Adrenal gland (tissue), 12 donors: ENCODE measurements around the gene SMO. TPM values are rescaled to one million over a fixed set of nuclear protein-coding genes. Genes with fewer than 3 reads are reported as not detected.

ENCODE experiments used
- DNase-seq, 7 donors: peaks; one replicate each; pipeline ENCODE4 v3.0.0-alpha.2; 2019 to 2020
- H3K27ac ChIP-seq, 5 donors: fragments of 200-600 bp; sonication (generic) in 4 of 5; 1 replicate in 3 of 5; 2 replicates in 2 of 5; pipeline versions ENCODE4 v1.5.1 to v1.8.0; 2016 to 2020; ENCODE audit warnings: mild to moderate bottlenecking in 1 of 5
- H3K27me3 ChIP-seq: fragments of 200-600 bp; 2 replicates; pipeline ENCODE4 v1.8.0; 2021
- H3K36me3 ChIP-seq, 2 donors: fragments of 200-600 bp; replicated peaks in 1 of 2; 1 replicate in 1 of 2; 2 replicates in 1 of 2; pipeline versions ENCODE4 v1.5.1 to v1.8.0; 2018 to 2022
- H3K4me1 ChIP-seq, 2 donors: fragments of 200-600 bp; replicated peaks in 1 of 2; 1 replicate in 1 of 2; 2 replicates in 1 of 2; pipeline versions ENCODE4 v1.5.1 to v1.8.0; 2018 to 2021
- H3K4me3 ChIP-seq, 4 donors: fragments of 200-600 bp; sonication (generic) in 3 of 4; one replicate each; pipeline ENCODE4 v1.5.1; 2016 to 2018
- H3K9me3 ChIP-seq, 3 donors: fragments of 200-600 bp; sonication (generic) in 1 of 3; replicated peaks in 1 of 3; 1 replicate in 2 of 3; 2 replicates in 1 of 3; pipeline versions ENCODE4 v1.5.1 to v1.8.0; 2016 to 2021
- CTCF ChIP-seq, 6 experiments: fragments of 450-650 bp in 4 of 6; fragments of 200-600 bp in 2 of 6; sonication (generic) in 1 of 6; IDR thresholded peaks; 1 replicate in 5 of 6; 2 replicates in 1 of 6; pipeline versions ENCODE4 v1.5.1 to v1.8.0; 2016 to 2021; ENCODE audit warnings: antibody characterized with exemption in 6 of 6, mild to moderate bottlenecking in 2 of 6, moderate library complexity in 1 of 6
- POLR2A ChIP-seq, 2 donors: fragments of 450-650 bp; IDR thresholded peaks; one replicate each; pipeline ENCODE4 v1.6.1; 2017; ENCODE audit warnings: antibody characterized with exemption in 2 of 2, mild to moderate bottlenecking in 2 of 2, moderate library complexity in 1 of 2
- WGBS, 4 donors: extraction: QIAGEN DNeasy Blood & Tissue Kit in 2 of 4; methylation state at CpG; one replicate each; pipeline versions ENCODE4 v1.1.5 to v1.1.7; 2013 to 2017; 5-methylcytosine and 5-hydroxymethylcytosine counted together
- intact Hi-C, 2 donors: fragments of 100-400 bp; cut with DNase I; formaldehyde crosslinking; loops; one replicate each; pipeline versions ENCODE4 v1.14.1 to v1.15.0; 2022 to 2023
- polyA plus RNA-seq, 3 donors: library from polyadenylated mRNA; stranded (reverse); fragments of 200-250 nt in 2 of 3; fragments of 350-450 nt in 1 of 3; fragmentation: Illumina TruSeq in 1 of 3; extraction: RNeasy Lipid Tissue Mini Kit (QIAGEN cat#74804) in 1 of 3; gene quantifications; one replicate each; pipeline ENCODE4 v1.2.3, GENCODE V29; 2013 to 2014
- small RNA-seq, 2 donors: library from RNA; depleted of rRNA; stranded (forward); fragments of <200 nt; gene quantifications; one replicate each; pipeline ENCODE3, GENCODE V24; 2016
- total RNA-seq, 9 donors: library from RNA; depleted of rRNA in 4 of 9; stranded (reverse); fragments of >200 nt in 4 of 9; fragments of 120-200 nt in 1 of 9; fragmentation: NEBNext Ultra II Directional in 1 of 9; extraction: Animal tissue kit (Norgen Biotek cat#: 25700) in 1 of 9; gene quantifications; one replicate each; pipeline versions ENCODE4 v1.1.0 to v1.2.4, GENCODE V29; 2013 to 2023
- donor health status: healthy with polysubstance abuse.
- donor health status: Bipolar disorder and iron deficiency.
- donor health status: DM: yes; HTN: yes; CAD: no.
- donor health status: DM: no; HTN: no; CAD: no.
- donor health status: DM: no; HTN: no; CAD: no.
- donor health status: DM: yes; HTN: yes; CAD: no.

SMO gene
- total and polyA plus RNA-seq, 12 donors: 2.5 to 23.9 (median 9.4) TPM

- no peaks in the 10 kb centered on the region for H3K27me3 ChIP-seq
- DNase-seq: no peak
- WGBS, 4 donors: 77 to 86% (median 78%) methylated on average over 2 of the region's 2 CpGs
- H3K4me3 ChIP-seq: no peak overlapping the region
- no peak for TF ChIP-seq CTCF (IDR thresholded peaks at IDR 0.05)
- TF ChIP-seq POLR2A (IDR thresholded peaks at IDR 0.05): no peak
- H3K9me3 ChIP-seq: no peaks in the 10 kb centered on the region
- no peaks in the 10 kb centered on the region for H3K4me1 ChIP-seq
- intact Hi-C loops: no loop called here
- no peak overlapping the region for H3K27ac ChIP-seq
- no peaks in the 10 kb centered on the region for H3K36me3 ChIP-seq
Observed at GRCh38 chr7:129262324-129262723, 73.9 kb downstream of the SMO start.

Small RNA genes lying within 50 kb of the gene (small RNA-seq; reads per million reads assigned to genes)
- 0 reads per million in 2 donors for gene RNY1P11

Other genes starting within 250 kb of the SMO start
- 10 to 100 TPM; 31.2 to 61.1 (median 43.8) TPM for gene TNPO3, start 133.5 kb upstream of the SMO start, total RNA-seq
- 10 to 100 TPM; 10.6 to 56.0 (median 12.3) TPM for gene TNPO3, start 133.5 kb upstream of the SMO start, polyA plus RNA-seq
- 10 to 100 TPM in 6 of 9 donors, 1 to 10 TPM in 3; 1.8 to 20.0 (median 11.7) TPM for gene TSPAN33, start 43.9 kb upstream of the SMO start, total RNA-seq
- 1 to 10 TPM; 3.6 to 8.4 (median 6.5) TPM for gene TSPAN33, start 43.9 kb upstream of the SMO start, polyA plus RNA-seq
- 10 to 100 TPM; 13.8 to 57.1 (median 23.5) TPM for gene AHCYL2, start 36.4 kb downstream of the SMO start, total RNA-seq
- 10 to 100 TPM in 1 of 3 donors, 1 to 10 TPM in 2; 6.6 to 20.3 (median 9.4) TPM for gene AHCYL2, start 36.4 kb downstream of the SMO start, polyA plus RNA-seq
- gene STRIP2, start 245.8 kb downstream of the SMO start, total RNA-seq: 10 to 100 TPM in 1 of 9 donors, 1 to 10 TPM in 7, under 1 TPM in 1; 0.67 to 10.1 (median 4.2) TPM
- 1 to 10 TPM; 1.0 to 2.7 (median 2.5) TPM for gene STRIP2, start 245.8 kb downstream of the SMO start, polyA plus RNA-seq